ENCODE data around the gene DDX5. TPM values are rescaled to one million over a fixed set of nuclear protein-coding genes. Genes with fewer than 3 reads are reported as not detected.

The DDX5 gene
- total and polyA plus RNA-seq, 2 of the 13 experiments (the other 11 are each of a cell fraction or from before 2014, with no cell fraction given): 503 to 684 TPM

GRCh38 chr17:64497565-64498035 is 8.5 kb downstream of the DDX5 start (continued):
- TF ChIP-seq ZNF646 (CRISPR knock-in tag; IDR thresholded peaks at IDR 0.05) (no peak), ZNF468 (CRISPR knock-in tag; IDR thresholded peaks at IDR 0.05) (no peak), HHEX (CRISPR knock-in tag; IDR thresholded peaks at IDR 0.05) (no peak), ZNF44 (CRISPR knock-in tag; IDR thresholded peaks at IDR 0.05) (no peak), MLX (CRISPR knock-in tag; IDR thresholded peaks at IDR 0.05) (no peak), POLR2AphosphoS5 (IDR thresholded peaks at IDR 0.05; ENCODE audit: low read depth, low read length) (no peak), ZSCAN20 (CRISPR knock-in tag; IDR thresholded peaks at IDR 0.05; ENCODE audit: borderline replicate concordance) (no peak), ZNF816 (CRISPR knock-in tag; IDR thresholded peaks at IDR 0.05; ENCODE audit: borderline replicate concordance) (no peak), MIER3 (CRISPR knock-in tag; IDR thresholded peaks at IDR 0.05; ENCODE audit: borderline replicate concordance) (no peak), SOX13 (IDR thresholded peaks at IDR 0.05) (no peak), SOX13 (CRISPR knock-in tag; conservative IDR thresholded peaks at IDR 0.05 in 1 of 2, IDR thresholded peaks at IDR 0.05 in 1 of 2) (no peak), ZNF160 (CRISPR knock-in tag; IDR thresholded peaks at IDR 0.05) (no peak; the same call in 1 of the 2 replicates), MBD4 (IDR thresholded peaks at IDR 0.05; ENCODE audit: borderline replicate concordance, low read length) (peak; percentile 78; the same call in 1 of the 2 replicates), RBAK (CRISPR knock-in tag; IDR thresholded peaks at IDR 0.05) (no peak), TCF12 (IDR thresholded peaks at IDR 0.05) (no peak), TCF12 (CRISPR knock-in tag; IDR thresholded peaks at IDR 0.05) (no peak), SOX6 (IDR thresholded peaks at IDR 0.05) (no peak), SOX6 (CRISPR knock-in tag; IDR thresholded peaks at IDR 0.05) (no peak), ZNF850 (CRISPR knock-in tag; conservative IDR thresholded peaks at IDR 0.05) (no peak), ZNF207 (IDR thresholded peaks at IDR 0.05; ENCODE audit: borderline replicate concordance) (no peak), ZBTB20 (CRISPR knock-in tag; IDR thresholded peaks at IDR 0.05; ENCODE audit: borderline replicate concordance, low read depth) (no peak), MXD3 (CRISPR knock-in tag; IDR thresholded peaks at IDR 0.05) (no peak), SUZ12 (IDR thresholded peaks at IDR 0.05; ENCODE audit: low read depth, low read length) (no peak), ZNF770 (CRISPR knock-in tag; IDR thresholded peaks at IDR 0.05) (0 out of 2 replicates have a peak, but pooled peaks have one; percentile 2)

All from HepG2 (cell line).